IMR-90 (cell line): Measurements from ENCODE around the gene CABP7. TPM values are rescaled to one million over a fixed set of nuclear protein-coding genes. Genes with fewer than 3 reads are reported as not detected.

Experiments
- ATAC-seq: fragments of 200-7000 bp; cut with Tn5 transposase; 2 replicates; pipeline ENCODE4 v1.9.1; 2020; ENCODE audit warnings: low read depth, mild to moderate bottlenecking, moderate library complexity
- BruUV-seq: library from RNA; stranded (reverse); fragments of 400-500 nt; replicated peaks from 2 replicates; lab custom pipeline; 2021; lab: Mats Ljungman, UMichigan
- CTCF ChIA-PET: fragments of 300-600 bp; formaldehyde crosslinking; extraction: SDS; loops from one replicate; lab custom pipeline; 2021; ENCODE audit warnings: antibody characterized with exemption; lab: Yijun Ruan, JAX
- POLR2A ChIA-PET: fragments of 300-600 bp; sonication (Branson Sonifier 250); formaldehyde crosslinking; loops from one replicate; lab custom pipeline; 2022; ENCODE audit warnings: antibody characterized with exemption; ENCODE audit not compliant: unreplicated experiment; lab: Charles Lee
- DNase-seq: peaks from one replicate; pipeline ENCODE4 v3.0.0; 2013
- H2AFZ ChIP-seq: replicated peaks from 2 replicates; pipeline ENCODE3; 2013; ENCODE audit warnings: low read length, mild to moderate bottlenecking; ENCODE audit not compliant: poor library complexity
- H2AK5ac ChIP-seq: 2 replicates; pipeline ENCODE4 v1.6.1; 2013; ENCODE audit warnings: low read depth, low read length, inconsistent platforms
- H2AK9ac ChIP-seq: replicated peaks from 2 replicates; pipeline ENCODE3; 2013; ENCODE audit warnings: mild to moderate bottlenecking, low read depth, low read length, moderate library complexity; ENCODE audit not compliant: poor library complexity
- H2BK120ac ChIP-seq: 2 replicates; pipeline ENCODE4 v1.6.1; 2013; ENCODE audit warnings: low read depth, low read length, inconsistent platforms
- H2BK15ac ChIP-seq: 3 replicates; pipeline ENCODE4 v1.6.1; 2013; ENCODE audit warnings: low read depth, low read length, inconsistent platforms
- H2BK20ac ChIP-seq: 2 replicates; pipeline ENCODE4 v1.6.1; 2013; ENCODE audit warnings: low read depth, mild to moderate bottlenecking, inconsistent platforms, low read length, moderate library complexity
- H2BK5ac ChIP-seq: 2 replicates; pipeline ENCODE4 v1.6.1; 2013; ENCODE audit warnings: mild to moderate bottlenecking, low read depth, low read length, inconsistent platforms; ENCODE audit not compliant: poor library complexity, severe bottlenecking
- H3K14ac ChIP-seq: replicated peaks from 2 replicates; pipeline ENCODE4 v1.6.1; 2013; ENCODE audit warnings: low read depth, low read length, inconsistent platforms
- H3K18ac ChIP-seq: 2 replicates; pipeline ENCODE4 v1.6.1; 2013; ENCODE audit warnings: low read depth, low read length, control low read depth
- H3K23ac ChIP-seq: 2 replicates; pipeline ENCODE4 v1.6.1; 2013; ENCODE audit warnings: low read depth, low read length, inconsistent platforms
- H3K27ac ChIP-seq: 2 replicates; pipeline ENCODE4 v1.5.1; 2013; ENCODE audit warnings: mild to moderate bottlenecking, control low read depth, low read length; ENCODE audit not compliant: insufficient read depth
- H3K27me3 ChIP-seq: 2 replicates; pipeline ENCODE4 v1.6.1; 2013; ENCODE audit warnings: low read length; ENCODE audit not compliant: control insufficient read depth, insufficient read depth
- H3K36me3 ChIP-seq: 2 replicates; pipeline ENCODE4 v1.6.1; 2013; ENCODE audit warnings: low read length, mixed read lengths; ENCODE audit not compliant: control insufficient read depth, insufficient read depth
- H3K4ac ChIP-seq: 2 replicates; pipeline ENCODE4 v1.6.1; 2013; ENCODE audit warnings: low read depth, low read length, inconsistent platforms
- H3K4me1 ChIP-seq: 2 replicates; pipeline ENCODE4 v1.6.1; 2013; ENCODE audit warnings: low read length, mixed read lengths; ENCODE audit not compliant: control insufficient read depth, insufficient read depth
- H3K4me2 ChIP-seq: 2 replicates; pipeline ENCODE4 v1.6.1; 2013; ENCODE audit warnings: low read depth, mild to moderate bottlenecking, control low read depth, low read length, moderate library complexity
- H3K4me3 ChIP-seq: 2 replicates; pipeline ENCODE4 v1.5.1; 2013; ENCODE audit warnings: low read depth, mild to moderate bottlenecking, control low read depth, low read length, moderate library complexity; ENCODE audit not compliant: insufficient read depth
- H3K56ac ChIP-seq: 2 replicates; pipeline ENCODE4 v1.6.1; 2013; ENCODE audit warnings: low read length, inconsistent platforms; ENCODE audit not compliant: insufficient read depth; ENCODE audit errors: extremely low read depth
- H3K79me1 ChIP-seq, 2 experiments: 2 replicates each; pipeline ENCODE4 v1.6.1; 2013; ENCODE audit warnings: low read length in 2 of 2, inconsistent platforms in 1 of 2, low read depth in 1 of 2
- H3K9ac ChIP-seq: 2 replicates; pipeline ENCODE4 v1.6.1; 2013; ENCODE audit warnings: low read depth, low read length, control low read depth
- H3K9me1 ChIP-seq: 2 replicates; pipeline ENCODE4 v1.6.1; 2013; ENCODE audit warnings: low read length, inconsistent platforms; ENCODE audit not compliant: insufficient read depth
- H3K9me3 ChIP-seq: 2 replicates; pipeline ENCODE4 v1.6.1; 2013; ENCODE audit warnings: low read length; ENCODE audit not compliant: control insufficient read depth, insufficient read depth
- H4K20me1 ChIP-seq: 2 replicates; pipeline ENCODE4 v1.6.1; 2013; ENCODE audit warnings: low read length, inconsistent platforms; ENCODE audit not compliant: insufficient read depth
- H4K5ac ChIP-seq: 2 replicates; pipeline ENCODE4 v1.6.1; 2013; ENCODE audit warnings: mild to moderate bottlenecking, low read depth, low read length, control low read depth
- H4K8ac ChIP-seq, 2 experiments: 2 replicates each; pipeline ENCODE4 v1.6.1; 2013; ENCODE audit warnings: low read depth in 2 of 2, low read length in 2 of 2, control low read depth in 1 of 2, inconsistent platforms in 1 of 2
- H4K91ac ChIP-seq: 2 replicates; pipeline ENCODE4 v1.6.1; 2013; ENCODE audit warnings: low read depth, low read length, inconsistent platforms; ENCODE audit not compliant: insufficient read depth
- CEBPB ChIP-seq: IDR thresholded peaks from 2 replicates; pipeline ENCODE4 v1.6.1; 2012; ENCODE audit warnings: low read depth, low read length, improper control_type of control experiment
- CHD1 ChIP-seq: IDR thresholded peaks from 2 replicates; pipeline ENCODE4 v1.6.1; 2012; ENCODE audit warnings: low read depth, low read length, improper control_type of control experiment
- CTCF ChIP-seq: conservative IDR thresholded peaks from 2 replicates; pipeline ENCODE4 v1.5.1; 2012; ENCODE audit warnings: mild to moderate bottlenecking, low read depth, low read length, improper control_type of control experiment
- MAFK ChIP-seq: IDR thresholded peaks from 2 replicates; pipeline ENCODE4 v1.6.1; 2012; ENCODE audit warnings: low read depth, low read length, improper control_type of control experiment
- MAZ ChIP-seq: IDR thresholded peaks from 2 replicates; pipeline ENCODE4 v1.6.1; 2012; ENCODE audit warnings: low read depth, mild to moderate bottlenecking, low read length, improper control_type of control experiment, moderate library complexity, borderline replicate concordance
- MXI1 ChIP-seq: IDR thresholded peaks from 2 replicates; pipeline ENCODE4 v1.6.1; 2012; ENCODE audit warnings: low read depth, mild to moderate bottlenecking, low read length, moderate library complexity, borderline replicate concordance
- NFE2L2 ChIP-seq: fragments of 150-350 bp; IDR thresholded peaks from 2 replicates; pipeline ENCODE4 v1.6.1; 2016; ENCODE audit warnings: low read depth, mild to moderate bottlenecking, low read length
- RAD21 ChIP-seq: IDR thresholded peaks from 2 replicates; pipeline ENCODE4 v1.6.1; 2012; ENCODE audit warnings: low read length, improper control_type of control experiment
- SMC3 ChIP-seq: fragments of 150-350 bp; IDR thresholded peaks from 2 replicates; pipeline ENCODE4 v1.6.1; 2016; ENCODE audit warnings: low read depth, mild to moderate bottlenecking, antibody characterized with exemption, low read length, moderate library complexity
- WGBS, 2 experiments: methylation state at CpG; one replicate each; pipeline versions ENCODE4 v1.1.5 to v1.1.7; 2013; ENCODE audit warnings: missing lambda C conversion rate in 2 of 2; ENCODE audit not compliant: insufficient read length in 1 of 2; ENCODE audit errors: extremely low coverage in 2 of 2; 5-methylcytosine and 5-hydroxymethylcytosine counted together
- dilution Hi-C: fragments of 300-500 bp; cut with HindIII; formaldehyde crosslinking; loops from one replicate; pipeline ENCODE4 v1.14.3; 2018; ENCODE audit warnings: low sequenced_read_pairs; ENCODE audit not compliant: unreplicated experiment
- in situ Hi-C: fragments of 300-500 bp; cut with MboI; formaldehyde crosslinking; loops from 3 replicates; pipeline ENCODE4 v1.14.3; 2019; ENCODE audit warnings: low sequenced_read_pairs, inconsistent platforms, mixed read lengths
- intact Hi-C: fragments of 100-400 bp; cut with micrococcal nuclease; formaldehyde crosslinking; loops from 2 replicates; pipeline ENCODE4 v1.10.0; 2022
- polyA plus RNA-seq, 3 experiments: library from polyadenylated mRNA; depleted of rRNA; stranded (reverse); fragments of >200 nt; gene quantifications; 2 replicates each; pipeline ENCODE4 v1.2.3, GENCODE V29; 2012; ENCODE audit warnings: low replicate concordance in 1 of 3
- total RNA-seq: library from RNA; depleted of rRNA; stranded (reverse); fragments of >200 nt; gene quantifications from 2 replicates; pipeline ENCODE4 v1.2.3, GENCODE V29; 2012

CABP7 gene
- total and polyA plus RNA-seq, 2 of the 4 experiments (the other 2 are of a cell fraction) = under 0.01 to 0.03 TPM

DNA sequence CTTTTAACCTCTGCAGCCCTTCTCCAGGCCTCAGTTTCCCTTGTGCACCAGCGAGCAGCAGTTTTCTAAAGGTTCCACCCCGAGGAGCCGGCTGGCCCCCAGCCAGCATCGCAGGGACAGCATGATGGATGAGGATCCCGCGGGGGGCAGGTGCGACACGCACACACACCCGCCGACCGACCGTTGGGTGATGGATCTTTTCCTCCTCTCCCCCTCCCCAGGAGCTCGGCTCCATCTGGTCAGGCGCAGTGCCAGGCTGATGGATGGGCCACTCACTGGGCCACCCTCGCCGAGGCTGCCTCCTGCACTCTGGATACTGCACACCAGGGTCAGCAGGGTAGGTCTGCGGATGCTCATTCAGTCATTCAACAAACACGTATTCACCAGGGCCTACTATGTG, 12.8 kb upstream of the CABP7 start:
- Histone ChIP-seq H3K18ac (no peak overlapping the region), H3K36me3 (no peaks in the 10 kb centered on the region), H2AK9ac (no peak overlapping the region), H3K27ac (no peak overlapping the region), H3K4me3 (no peak overlapping the region), H2BK20ac (no peak overlapping the region), H2BK5ac (no peak overlapping the region), H2AFZ (peak overlapping the region; percentile 44), H3K4me2 (no peak overlapping the region), H2BK120ac (no peak overlapping the region), H3K14ac (no peak overlapping the region), H3K79me1 (no peaks in the 10 kb centered on the region), H4K8ac (no peak overlapping the region), H4K5ac (no peak overlapping the region), H2AK5ac (no peak overlapping the region; the same call in 1 of the 2 replicates), H3K4me1 (peaks cover 7% of the 10 kb centered on the region; the same call in 1 of the 2 replicates), H3K23ac (no peak overlapping the region; the same call in 1 of the 2 replicates), H2BK15ac (no peak overlapping the region), H3K9ac (no peak overlapping the region), H3K27me3 (peaks cover 37% of the 10 kb centered on the region), H3K9me3 (no peaks in the 10 kb centered on the region), H4K91ac (no peak overlapping the region), H3K9me1 (no peaks in the 10 kb centered on the region), H3K56ac (no peak overlapping the region), H4K20me1 (peaks cover 3% of the 10 kb centered on the region; the same call in 1 of the 2 replicates), H3K4ac (no peak overlapping the region)
- ChIA-PET POLR2A (no interaction called here), CTCF (no interaction called here)
- BruUV-seq = no TSS peak
- dilution Hi-C loops (no loop called here), in situ Hi-C loops (no loop called here), intact Hi-C loops (no loop called here)
- ATAC-seq = no peak
- no peak for DNase-seq
- WGBS, 2 experiments = no CpG with 5 or more reads among the region's 18 CpGs
- TF ChIP-seq MAZ (no peak), SMC3 (no peak), CTCF (no peak), MXI1 (no peak), CEBPB (no peak), MAFK (no peak), RAD21 (no peak), NFE2L2 (no peak), CHD1 (no peak)
